Measurements from ENCODE around the gene LRIG3. TPM values are rescaled to one million over a fixed set of nuclear protein-coding genes. Genes with fewer than 3 reads are reported as not detected.

The LRIG3 gene
- total and polyA plus RNA-seq, 2 of the 4 experiments (the other 2 are of a cell fraction): 26.4 to 71.2 TPM

GRCh38 chr12:58927120-58927519 is 6.8 kb upstream of the LRIG3 start:
- Histone ChIP-seq H4K8ac (ENCODE audit: low read depth in 2 of 2, low read length in 2 of 2) (no peak overlapping the region), H4K5ac (ENCODE audit: low read depth, low read length) (no peak overlapping the region), H4K20me1 (ENCODE audit: insufficient read depth, low read length) (no peaks in the 10 kb centered on the region), H2AK5ac (ENCODE audit: low read depth, low read length) (no peak overlapping the region), H3K56ac (ENCODE audit: extremely low read depth, insufficient read depth, low read length) (no peak overlapping the region), H3K27ac (ENCODE audit: insufficient read depth, low read length) (no peak overlapping the region), H4K91ac (ENCODE audit: insufficient read depth, low read depth, low read length) (no peak overlapping the region), H2AK9ac (replicated peaks; ENCODE audit: low read depth, low read length, poor library complexity) (no peak overlapping the region), H3K14ac (replicated peaks; ENCODE audit: low read depth, low read length) (no peak overlapping the region), H2BK5ac (ENCODE audit: low read depth, low read length, poor library complexity, severe bottlenecking) (no peak overlapping the region), H2AFZ (replicated peaks; ENCODE audit: low read length, poor library complexity) (no peak overlapping the region), H3K27me3 (ENCODE audit: control insufficient read depth, insufficient read depth, low read length) (no peaks in the 10 kb centered on the region), H3K23ac (ENCODE audit: low read depth, low read length) (no peak overlapping the region), H3K4ac (ENCODE audit: low read depth, low read length) (no peak overlapping the region), H3K4me3 (ENCODE audit: insufficient read depth, low read depth, low read length) (no peak overlapping the region), H3K79me1 (ENCODE audit: low read depth in 1 of 2, low read length in 2 of 2) (no peaks in the 10 kb centered on the region), H3K9ac (ENCODE audit: low read depth, low read length) (no peak overlapping the region), H3K4me2 (ENCODE audit: low read depth, low read length) (no peak overlapping the region), H2BK120ac (ENCODE audit: low read depth, low read length) (no peak overlapping the region), H3K9me3 (ENCODE audit: control insufficient read depth, insufficient read depth, low read length) (no peaks in the 10 kb centered on the region), H3K9me1 (ENCODE audit: insufficient read depth, low read length) (no peaks in the 10 kb centered on the region), H3K36me3 (ENCODE audit: control insufficient read depth, insufficient read depth, low read length) (no peaks in the 10 kb centered on the region), H2BK15ac (ENCODE audit: low read depth, low read length) (no peak overlapping the region), H2BK20ac (ENCODE audit: low read depth, low read length) (no peak overlapping the region), H3K18ac (ENCODE audit: low read depth, low read length) (no peak overlapping the region), H3K4me1 (ENCODE audit: control insufficient read depth, insufficient read depth, low read length) (peaks cover 2% of the 10 kb centered on the region)
- ATAC-seq (ENCODE audit: low read depth): no peak
- CTCF ChIA-PET: interaction anchor here (1.1 kb wide), 1 partner anchor 387 kb away, joined by 4 read pairs; no protein-coding TSS in a partner anchor
- POLR2A ChIA-PET (ENCODE audit: unreplicated experiment): no interaction called here
- intact Hi-C loops (cut with micrococcal nuclease) (no loop called here), in situ Hi-C loops (cut with MboI; ENCODE audit: low sequenced_read_pairs) (no loop called here), dilution Hi-C loops (cut with HindIII; ENCODE audit: low sequenced_read_pairs, unreplicated experiment) (no loop called here)
- TF ChIP-seq, protein P1, sequence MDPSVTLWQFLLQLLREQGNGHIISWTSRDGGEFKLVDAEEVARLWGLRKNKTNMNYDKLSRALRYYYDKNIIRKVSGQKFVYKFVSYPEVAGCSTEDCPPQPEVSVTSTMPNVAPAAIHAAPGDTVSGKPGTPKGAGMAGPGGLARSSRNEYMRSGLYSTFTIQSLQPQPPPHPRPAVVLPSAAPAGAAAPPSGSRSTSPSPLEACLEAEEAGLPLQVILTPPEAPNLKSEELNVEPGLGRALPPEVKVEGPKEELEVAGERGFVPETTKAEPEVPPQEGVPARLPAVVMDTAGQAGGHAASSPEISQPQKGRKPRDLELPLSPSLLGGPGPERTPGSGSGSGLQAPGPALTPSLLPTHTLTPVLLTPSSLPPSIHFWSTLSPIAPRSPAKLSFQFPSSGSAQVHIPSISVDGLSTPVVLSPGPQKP (IDR thresholded peaks at IDR 0.05; ENCODE audit: borderline replicate concordance, low read depth, low read length): no peak
- TF ChIP-seq, protein P2, sequence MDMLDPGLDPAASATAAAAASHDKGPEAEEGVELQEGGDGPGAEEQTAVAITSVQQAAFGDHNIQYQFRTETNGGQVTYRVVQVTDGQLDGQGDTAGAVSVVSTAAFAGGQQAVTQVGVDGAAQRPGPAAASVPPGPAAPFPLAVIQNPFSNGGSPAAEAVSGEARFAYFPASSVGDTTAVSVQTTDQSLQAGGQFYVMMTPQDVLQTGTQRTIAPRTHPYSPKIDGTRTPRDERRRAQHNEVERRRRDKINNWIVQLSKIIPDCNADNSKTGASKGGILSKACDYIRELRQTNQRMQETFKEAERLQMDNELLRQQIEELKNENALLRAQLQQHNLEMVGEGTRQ (IDR thresholded peaks at IDR 0.05; ENCODE audit: low read depth, low read length): no peak
- TF ChIP-seq SMC3 (IDR thresholded peaks at IDR 0.05; ENCODE audit: low read depth, low read length) (no peak), RFX5 (IDR thresholded peaks at IDR 0.05; ENCODE audit: low read depth, low read length) (no peak), MXI1 (IDR thresholded peaks at IDR 0.05; ENCODE audit: borderline replicate concordance, low read depth, low read length) (no peak), MAZ (IDR thresholded peaks at IDR 0.05; ENCODE audit: borderline replicate concordance, low read depth, low read length) (no peak), CTCF (conservative IDR thresholded peaks at IDR 0.05; ENCODE audit: low read depth, low read length) (no peak), NFE2L2 (IDR thresholded peaks at IDR 0.05; ENCODE audit: low read depth, low read length) (no peak), CHD1 (IDR thresholded peaks at IDR 0.05; ENCODE audit: low read depth, low read length) (no peak), MAFK (IDR thresholded peaks at IDR 0.05; ENCODE audit: low read depth, low read length) (no peak)
- DNase-seq: no peak
- no TSS peak for BruUV-seq (replicated peaks)
- WGBS, 2 experiments (ENCODE audit: extremely low coverage in 2 of 2, insufficient read length in 1 of 2): 100% methylated on average over 3 of the region's 4 CpGs; no CpG with 5 or more reads in 1 of the 2 experiments
